Esophagus muscularis mucosa (tissue), 4 donors: ENCODE measurements around the gene EYA4. TPM values are rescaled to one million over a fixed set of nuclear protein-coding genes. Genes with fewer than 3 reads are reported as not detected.

ENCODE experiments used
- DNase-seq: peaks from one replicate; pipeline ENCODE4 v3.0.0-alpha.2; 2017; ENCODE audit errors: extremely low spot score
- H3K27ac ChIP-seq, 4 donors: fragments of 200-600 bp; sonication (generic); replicated peaks in 1 of 4; 1 replicate in 3 of 4; 2 replicates in 1 of 4; pipeline ENCODE4 v1.5.1; 2016 to 2019; ENCODE audit warnings: mild to moderate bottlenecking in 1 of 4
- H3K27me3 ChIP-seq, 4 donors: fragments of 200-600 bp; sonication (generic); one replicate each; pipeline versions ENCODE4 v1.5.1 to v1.6.0; 2016 to 2019
- H3K36me3 ChIP-seq, 4 donors: fragments of 200-600 bp; sonication (generic); one replicate each; pipeline ENCODE4 v1.5.1; 2016 to 2019
- H3K4me1 ChIP-seq, 4 donors: fragments of 200-600 bp; sonication (generic); one replicate each; pipeline ENCODE4 v1.5.1; 2016 to 2019
- H3K4me3 ChIP-seq, 4 donors: fragments of 200-600 bp; sonication (generic); 1 replicate in 2 of 4; 2 replicates in 2 of 4; pipeline ENCODE4 v1.5.1; 2016 to 2019; ENCODE audit warnings: mild to moderate bottlenecking in 4 of 4, moderate library complexity in 1 of 4
- H3K9me3 ChIP-seq, 4 donors: fragments of 200-600 bp; sonication (generic); 1 replicate in 3 of 4; 2 replicates in 1 of 4; pipeline ENCODE4 v1.5.1; 2016 to 2019
- EP300 ChIP-seq: sonication (generic); formaldehyde crosslinking; IDR thresholded peaks from one replicate; pipeline ENCODE4 v1.6.1; 2017; ENCODE audit warnings: antibody characterized with exemption
- POLR2A ChIP-seq: fragments of 450-650 bp; IDR thresholded peaks from one replicate; pipeline ENCODE4 v1.6.1; 2017; ENCODE audit warnings: antibody characterized with exemption, moderate library complexity, mild to moderate bottlenecking, low read depth
- POLR2AphosphoS5 ChIP-seq, 2 donors: sonication (generic); formaldehyde crosslinking; IDR thresholded peaks; one replicate each; pipeline ENCODE4 v1.6.1; 2017; ENCODE audit warnings: antibody characterized with exemption in 2 of 2
- WGBS: methylation state at CpG from one replicate; pipeline ENCODE4 v1.1.5; 2018; 5-methylcytosine and 5-hydroxymethylcytosine counted together
- intact Hi-C: fragments of 100-400 bp; cut with DNase I; formaldehyde crosslinking; loops from one replicate; pipeline ENCODE4 v1.15.1; 2023
- total RNA-seq, 4 donors: library from RNA; depleted of rRNA; stranded (reverse); fragments of >200 nt; gene quantifications; one replicate each; pipeline versions ENCODE4 v1.1.0 to v1.2.1, GENCODE V29; 2016
- TF ChIP-seq, protein P1 (sequence below), 3 experiments: fragments of 200-600 bp in 2 of 3; fragments of 450-650 bp in 1 of 3; sonication (generic) in 2 of 3; IDR thresholded peaks; one replicate each; pipeline ENCODE4 v1.5.1; 2017 to 2019; ENCODE audit warnings: antibody characterized with exemption in 3 of 3, mild to moderate bottlenecking in 2 of 3, moderate library complexity in 1 of 3

EYA4 gene
- total RNA-seq, 4 donors from 2014 or later = 1.5 to 3.3 (median 2.5) TPM

DNA sequence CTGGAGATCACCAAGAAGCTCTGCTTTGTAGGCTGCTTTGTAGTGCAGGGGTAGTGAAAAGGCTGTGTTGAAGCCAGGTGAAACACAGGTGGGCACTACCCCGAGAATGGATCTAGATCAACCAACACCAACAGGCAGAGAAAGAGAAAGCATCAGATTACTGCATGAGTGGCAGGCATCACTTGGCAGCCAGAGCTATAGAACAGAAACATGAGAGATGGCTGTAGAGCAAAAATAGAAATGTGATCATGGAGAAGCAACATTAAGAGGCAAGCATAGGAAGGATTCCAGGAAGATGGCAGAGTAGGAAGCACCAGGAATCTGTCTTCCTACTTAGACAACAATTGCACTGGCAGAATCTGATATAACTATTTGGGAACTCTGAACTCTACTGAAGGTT is 336.7 kb downstream of the EYA4 start:
- no peak for DNase-seq
- H3K27ac ChIP-seq = no peak overlapping the region
- H3K4me3 ChIP-seq = no peak overlapping the region
- no peaks in the 10 kb centered on the region for H3K27me3 ChIP-seq
- H3K9me3 ChIP-seq = no peaks in the 10 kb centered on the region
- 86% methylated on average over 1 of the region's 1 CpG for WGBS
- no peaks in the 10 kb centered on the region for H3K4me1 ChIP-seq
- no peaks in the 10 kb centered on the region for H3K36me3 ChIP-seq
- intact Hi-C loops = loop anchor here (10.0 kb wide), 1 partner anchor 187 kb away; no protein-coding TSS in a partner anchor
- TF ChIP-seq POLR2AphosphoS5 (IDR thresholded peaks at IDR 0.05) = no peak
- TF ChIP-seq, protein P1, sequence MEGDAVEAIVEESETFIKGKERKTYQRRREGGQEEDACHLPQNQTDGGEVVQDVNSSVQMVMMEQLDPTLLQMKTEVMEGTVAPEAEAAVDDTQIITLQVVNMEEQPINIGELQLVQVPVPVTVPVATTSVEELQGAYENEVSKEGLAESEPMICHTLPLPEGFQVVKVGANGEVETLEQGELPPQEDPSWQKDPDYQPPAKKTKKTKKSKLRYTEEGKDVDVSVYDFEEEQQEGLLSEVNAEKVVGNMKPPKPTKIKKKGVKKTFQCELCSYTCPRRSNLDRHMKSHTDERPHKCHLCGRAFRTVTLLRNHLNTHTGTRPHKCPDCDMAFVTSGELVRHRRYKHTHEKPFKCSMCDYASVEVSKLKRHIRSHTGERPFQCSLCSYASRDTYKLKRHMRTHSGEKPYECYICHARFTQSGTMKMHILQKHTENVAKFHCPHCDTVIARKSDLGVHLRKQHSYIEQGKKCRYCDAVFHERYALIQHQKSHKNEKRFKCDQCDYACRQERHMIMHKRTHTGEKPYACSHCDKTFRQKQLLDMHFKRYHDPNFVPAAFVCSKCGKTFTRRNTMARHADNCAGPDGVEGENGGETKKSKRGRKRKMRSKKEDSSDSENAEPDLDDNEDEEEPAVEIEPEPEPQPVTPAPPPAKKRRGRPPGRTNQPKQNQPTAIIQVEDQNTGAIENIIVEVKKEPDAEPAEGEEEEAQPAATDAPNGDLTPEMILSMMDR (IDR thresholded peaks at IDR 0.05) = no peak
- TF ChIP-seq EP300 = no peak
- TF ChIP-seq POLR2A = no peak
